Stimulated activated CD8-positive, alpha-beta memory T cell treated with anti-CD3 and anti-CD28 coated beads, Interleukin-2, amount 100 ng/mL, for 1 hour (primary cell): ENCODE data around the gene PCDHGA3.
"Not testable (repeated sequence)": the region's sequence is repeated elsewhere in the genome, so short reads cannot be mapped to it uniquely, and the experiment has no call there.

ENCODE experiments used
- DNase-seq, 2 donors: peaks; one replicate each; pipeline ENCODE4 v3.0.0-alpha.2; 2020; ENCODE audit warnings: low read depth in 2 of 2

PCDHGA3 gene

DNA sequence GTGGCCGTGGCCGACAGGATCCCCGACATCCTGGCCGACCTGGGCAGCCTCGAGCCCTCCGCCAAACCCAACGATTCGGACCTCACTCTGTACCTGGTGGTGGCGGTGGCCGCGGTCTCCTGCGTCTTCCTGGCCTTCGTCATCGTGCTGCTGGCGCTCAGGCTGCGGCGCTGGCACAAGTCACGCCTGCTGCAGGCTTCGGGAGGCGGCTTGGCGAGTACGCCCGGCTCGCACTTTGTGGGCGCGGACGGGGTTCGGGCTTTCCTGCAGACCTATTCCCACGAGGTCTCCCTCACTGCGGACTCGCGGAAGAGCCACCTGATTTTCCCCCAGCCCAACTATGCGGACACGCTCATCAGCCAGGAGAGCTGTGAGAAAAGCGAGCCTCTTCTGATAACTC lies 2.4 kb downstream of the PCDHGA3 start:
- not testable (repeated sequence) for DNase-seq

DNA sequence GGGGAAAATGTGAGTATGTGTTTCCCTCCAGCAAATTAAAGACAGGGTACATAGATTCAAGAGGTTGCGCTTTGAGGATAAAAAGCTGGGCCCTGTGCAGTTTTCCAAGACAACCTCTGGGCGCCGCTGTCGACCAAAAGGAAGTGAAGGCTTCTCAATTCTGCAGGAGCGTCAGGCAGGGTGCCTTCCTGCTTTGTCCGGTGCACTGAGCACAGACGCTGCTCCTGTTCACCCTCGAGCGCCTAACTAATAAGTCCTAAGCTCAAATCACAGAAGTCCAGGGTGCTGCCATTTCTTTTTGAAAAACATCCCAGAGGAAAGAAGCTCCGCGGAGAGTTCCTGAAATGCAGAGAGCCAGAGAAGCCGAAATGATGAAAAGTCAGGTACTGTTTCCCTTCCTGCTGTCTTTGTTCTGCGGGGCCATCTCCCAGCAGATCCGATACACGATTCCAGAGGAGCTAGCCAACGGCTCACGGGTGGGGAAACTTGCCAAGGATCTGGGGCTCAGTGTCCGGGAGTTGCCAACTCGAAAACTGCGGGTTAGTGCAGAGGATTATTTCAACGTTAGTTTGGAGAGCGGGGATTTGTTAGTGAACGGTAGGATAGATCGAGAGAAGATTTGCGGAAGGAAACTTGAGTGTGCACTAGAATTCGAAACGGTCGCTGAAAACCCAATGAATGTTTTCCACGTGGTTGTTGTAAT lies 6.4 kb downstream of the PCDHGA3 start, which contains the start of gene PCDHGB1:
TSS of gene PCDHGB1 (plus strand) at position 183 of the 703 bp plus-strand sequence. CDS start at position 345, 162 bp downstream.
- no peak for DNase-seq

DNA sequence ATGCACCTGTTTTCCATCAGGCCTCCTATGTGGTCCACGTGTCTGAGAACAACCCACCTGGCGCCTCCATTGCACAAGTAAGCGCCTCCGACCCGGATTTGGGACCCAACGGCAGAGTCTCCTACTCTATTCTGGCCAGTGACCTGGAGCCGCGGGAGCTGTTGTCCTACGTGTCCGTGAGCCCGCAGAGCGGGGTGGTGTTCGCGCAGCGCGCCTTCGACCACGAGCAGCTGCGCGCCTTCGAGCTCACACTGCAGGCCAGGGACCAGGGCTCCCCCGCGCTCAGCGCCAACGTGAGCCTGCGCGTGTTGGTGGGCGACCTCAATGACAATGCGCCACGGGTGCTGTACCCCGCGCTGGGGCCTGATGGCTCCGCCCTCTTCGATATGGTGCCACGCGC lies 8.0 kb downstream of the PCDHGA3 start:
- no peak for DNase-seq

GRCh38 chr5:141354900-141355469 lies 11.4 kb downstream of the PCDHGA3 start, which contains the start of gene PCDHGA4:
PCDHGA4 (plus strand) TSS chr5:141355021; CDS start chr5:141355108, 87 bp downstream.
- no peak for DNase-seq

DNA sequence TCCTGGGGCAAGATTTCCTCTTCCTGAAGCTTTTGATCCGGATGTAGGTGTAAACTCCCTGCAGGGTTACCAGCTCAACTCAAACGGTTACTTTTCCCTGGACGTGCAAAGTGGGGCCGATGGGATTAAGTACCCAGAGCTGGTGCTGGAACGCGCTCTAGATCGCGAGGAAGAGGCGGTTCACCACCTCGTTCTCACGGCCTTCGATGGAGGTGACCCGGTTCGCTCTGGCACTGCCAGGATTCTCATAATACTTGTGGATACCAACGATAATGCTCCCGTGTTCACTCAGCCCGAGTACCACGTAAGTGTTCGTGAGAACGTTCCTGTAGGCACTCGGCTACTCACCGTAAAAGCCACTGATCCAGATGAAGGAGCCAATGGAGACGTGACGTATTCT lies 12.0 kb downstream of the PCDHGA3 start:
- no peak for DNase-seq

- no peak for DNase-seq
Measured at GRCh38 chr5:141356133-141356532, 12.5 kb downstream of the PCDHGA3 start.

- no peak for DNase-seq
Measured at GRCh38 chr5:141356950-141357349, 13.3 kb downstream of the PCDHGA3 start.

GRCh38 chr5:141359790-141360426 lies 16.3 kb downstream of the PCDHGA3 start, which contains the start of gene PCDHGB2:
PCDHGB2 (plus strand) TSS chr5:141359994; CDS start chr5:141360136, 142 bp downstream.
- DNase-seq, result no peak

- DNase-seq, result no peak
Measured at GRCh38 chr5:141360685-141361084, 17.1 kb downstream of the PCDHGA3 start.

DNA sequence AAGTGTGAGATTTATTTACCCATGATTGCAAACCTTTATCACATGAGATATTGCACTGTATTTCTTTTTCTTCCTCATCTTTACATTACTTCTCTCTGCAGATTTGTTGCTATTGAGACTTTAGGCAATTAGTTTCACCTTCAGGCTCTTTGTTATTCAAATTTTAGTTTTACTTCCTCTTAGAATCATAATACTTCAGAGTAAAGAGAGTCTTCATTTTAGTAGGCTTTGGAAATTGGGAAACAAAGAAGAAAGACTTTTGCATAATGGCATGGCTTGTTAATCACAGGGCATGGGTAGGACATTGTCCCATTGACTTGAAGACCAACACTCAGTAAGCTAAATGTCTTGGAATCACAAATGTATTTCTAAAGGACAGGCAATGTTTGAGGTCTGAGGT lies 19.1 kb downstream of the PCDHGA3 start:
- no peak for DNase-seq

DNA sequence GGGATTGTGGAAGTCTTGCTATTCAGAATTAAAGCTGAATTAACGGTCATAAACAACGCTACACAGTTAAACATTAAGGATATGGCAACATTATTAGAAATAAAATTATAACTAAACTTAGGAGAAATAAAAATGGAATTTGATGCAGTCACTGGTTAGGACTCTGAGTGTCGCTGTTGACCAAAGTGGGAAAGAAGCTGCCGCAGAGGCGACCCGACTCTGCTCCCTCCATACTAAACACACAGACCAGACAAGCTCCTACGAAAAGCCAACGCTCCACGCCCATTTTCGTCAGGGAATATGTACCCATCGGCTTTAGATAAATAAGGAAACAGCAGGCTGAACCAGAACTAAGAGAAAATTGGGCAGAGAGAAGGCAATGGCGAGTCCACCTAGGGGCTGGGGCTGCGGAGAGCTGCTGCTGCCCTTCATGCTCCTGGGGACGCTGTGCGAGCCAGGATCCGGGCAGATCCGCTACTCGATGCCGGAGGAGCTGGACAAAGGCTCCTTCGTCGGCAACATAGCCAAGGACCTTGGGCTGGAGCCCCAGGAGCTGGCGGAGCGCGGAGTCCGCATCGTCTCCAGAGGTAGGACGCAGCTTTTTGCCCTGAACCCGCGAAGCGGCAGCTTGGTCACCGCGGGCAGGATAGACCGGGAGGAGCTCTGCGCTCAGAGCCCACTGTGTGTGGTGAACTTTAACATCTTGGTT lies 20.5 kb downstream of the PCDHGA3 start, which contains the start of gene PCDHGA5:
TSS of gene PCDHGA5 (plus strand) at position 211 of the 709 bp plus-strand sequence. CDS start at position 380, 169 bp downstream.
- DNase-seq, result no peak

DNA sequence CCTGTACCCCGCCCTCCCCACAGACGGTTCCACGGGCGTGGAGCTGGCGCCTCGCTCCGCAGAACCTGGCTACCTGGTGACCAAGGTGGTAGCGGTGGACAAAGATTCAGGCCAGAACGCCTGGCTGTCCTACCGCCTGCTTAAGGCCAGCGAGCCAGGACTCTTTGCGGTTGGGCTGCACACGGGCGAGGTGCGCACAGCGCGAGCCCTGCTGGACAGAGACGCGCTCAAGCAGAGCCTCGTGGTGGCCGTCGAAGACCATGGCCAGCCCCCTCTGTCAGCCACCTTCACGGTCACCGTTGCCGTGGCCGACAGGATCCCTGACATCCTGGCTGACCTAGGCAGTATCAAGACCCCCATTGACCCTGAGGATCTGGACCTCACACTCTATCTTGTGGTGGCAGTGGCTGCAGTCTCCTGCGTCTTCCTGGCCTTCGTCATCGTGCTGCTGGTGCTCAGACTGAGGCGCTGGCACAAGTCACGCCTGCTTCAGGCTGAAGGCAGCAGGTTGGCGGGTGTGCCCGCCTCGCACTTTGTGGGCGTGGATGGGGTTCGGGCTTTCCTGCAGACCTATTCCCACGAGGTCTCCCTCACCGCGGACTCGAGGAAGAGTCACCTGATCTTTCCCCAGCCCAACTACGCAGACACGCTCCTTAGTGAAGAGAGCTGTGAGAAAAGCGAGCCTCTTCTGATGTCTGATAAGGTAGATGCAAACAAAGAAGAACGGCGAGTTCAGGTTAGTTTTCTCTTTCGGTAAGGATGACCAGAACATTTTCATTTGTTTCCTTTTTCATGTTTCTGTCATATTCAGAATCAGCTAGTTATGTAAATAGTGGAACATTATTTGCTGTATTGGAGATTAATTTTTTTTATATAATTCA lies 22.6 kb downstream of the PCDHGA3 start:
- DNase-seq, result no peak

DNA sequence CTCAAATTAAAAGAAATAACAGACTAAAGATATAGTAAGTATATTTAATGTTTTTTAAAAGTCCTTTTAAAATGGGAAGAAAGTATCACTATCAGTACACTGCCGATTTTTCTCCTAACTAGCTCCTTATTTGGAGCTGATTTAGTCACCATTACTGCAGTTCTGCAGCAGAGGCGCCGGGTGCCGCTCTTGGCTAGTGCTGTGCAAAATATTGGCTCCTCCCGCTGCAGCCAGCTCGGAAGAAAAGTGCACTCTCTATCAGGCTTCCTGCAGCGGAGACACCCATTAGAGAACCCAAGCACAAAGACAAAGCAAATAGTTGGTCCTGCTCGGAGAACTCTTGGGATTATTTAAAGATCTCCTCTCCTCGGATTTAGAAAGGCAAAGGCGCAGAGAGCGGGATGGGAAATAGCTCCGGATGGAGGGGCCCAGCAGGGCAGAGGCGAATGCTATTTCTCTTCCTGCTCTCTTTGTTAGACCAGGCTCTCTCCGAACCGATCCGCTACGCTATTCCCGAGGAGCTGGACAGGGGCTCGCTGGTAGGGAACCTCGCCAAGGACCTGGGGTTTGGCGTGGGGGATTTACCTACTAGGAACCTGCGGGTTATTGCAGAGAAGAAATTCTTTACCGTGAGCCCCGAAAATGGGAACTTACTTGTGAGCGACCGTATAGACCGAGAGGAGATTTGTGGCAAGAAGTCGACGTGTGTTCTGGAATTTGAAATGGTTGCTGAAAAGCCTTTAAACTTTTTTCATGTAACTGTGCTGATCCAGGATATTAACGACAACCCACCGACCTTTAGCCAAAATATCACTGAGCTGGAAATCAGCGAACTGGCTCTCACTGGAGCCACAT lies 26.6 kb downstream of the PCDHGA3 start, which contains the start of gene PCDHGB3:
TSS of gene PCDHGB3 (plus strand) at position 249 of the 855 bp plus-strand sequence. CDS start at position 402, 153 bp downstream.
- DNase-seq, result no peak

GRCh38 chr5:141371572-141372475 lies 28.2 kb downstream of the PCDHGA3 start:
- DNase-seq, result no peak

DNA sequence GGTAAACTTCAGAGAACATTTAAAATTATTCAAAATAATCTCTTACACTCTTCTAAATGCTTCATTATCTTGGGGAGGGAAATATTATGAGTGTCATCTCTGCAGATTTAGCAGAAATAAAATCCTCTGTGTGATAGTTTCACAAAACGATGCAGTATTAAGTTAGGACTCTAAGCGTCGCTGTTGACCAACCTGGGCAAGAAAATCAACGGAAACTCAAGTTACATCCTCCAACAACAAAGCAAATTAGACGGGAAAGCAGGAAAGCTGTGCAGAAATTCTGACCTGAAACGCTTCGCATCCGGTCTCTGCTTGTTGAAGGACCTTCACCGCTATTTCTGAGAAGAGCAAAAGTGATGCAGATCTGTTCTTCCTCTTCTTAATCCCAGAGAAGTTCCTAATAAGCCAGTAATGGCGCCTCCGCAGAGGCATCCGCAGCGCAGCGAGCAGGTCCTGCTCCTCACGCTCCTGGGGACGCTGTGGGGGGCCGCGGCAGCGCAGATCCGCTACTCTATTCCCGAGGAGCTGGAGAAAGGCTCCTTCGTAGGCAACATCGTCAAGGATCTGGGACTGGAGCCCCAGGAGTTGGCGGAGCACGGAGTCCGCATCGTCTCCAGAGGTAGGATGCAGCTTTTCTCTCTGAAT lies 30.2 kb downstream of the PCDHGA3 start, which contains the start of gene PCDHGA6:
TSS of gene PCDHGA6 (plus strand) at position 219 of the 645 bp plus-strand sequence. CDS start at position 412, 193 bp downstream.
- DNase-seq, result no peak

GRCh38 chr5:141374627-141375026 lies 31.0 kb downstream of the PCDHGA3 start:
- no peak for DNase-seq

DNA sequence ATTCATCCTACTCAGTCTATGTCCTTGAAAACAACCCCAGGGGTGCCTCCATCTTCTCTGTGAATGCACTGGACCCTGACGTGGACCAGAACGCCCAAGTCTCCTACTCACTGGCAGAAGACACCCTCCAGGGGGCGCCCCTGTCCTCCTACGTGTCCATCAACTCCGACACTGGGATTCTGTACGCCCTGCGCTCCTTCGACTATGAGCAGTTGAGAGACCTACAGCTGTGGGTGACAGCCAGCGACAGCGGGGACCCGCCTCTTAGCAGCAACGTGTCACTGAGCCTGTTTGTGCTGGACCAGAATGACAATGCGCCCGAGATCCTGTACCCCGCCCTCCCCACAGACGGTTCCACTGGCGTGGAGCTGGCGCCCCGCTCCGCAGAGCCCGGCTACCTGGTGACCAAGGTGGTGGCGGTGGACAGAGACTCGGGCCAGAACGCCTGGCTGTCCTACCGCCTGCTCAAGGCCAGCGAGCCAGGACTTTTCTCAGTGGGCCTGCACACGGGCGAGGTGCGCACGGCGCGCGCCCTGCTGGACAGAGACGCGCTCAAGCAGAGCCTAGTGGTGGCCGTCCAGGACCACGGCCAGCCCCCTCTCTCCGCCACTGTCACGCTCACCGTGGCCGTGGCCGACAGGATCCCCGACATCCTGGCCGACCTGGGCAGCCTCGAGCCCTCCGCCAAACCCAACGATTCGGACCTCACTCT lies 32.0 kb downstream of the PCDHGA3 start:
- DNase-seq, result not testable (repeated sequence)
